HG03457 (cell line): ENCODE measurements around the gene FBXW11.

Experiments
- ATAC-seq: cut with Tn5 transposase; IDR thresholded peaks from one replicate; pipeline ENCODE4 v1.9.1; 2021; ENCODE audit warnings: moderate number of reproducible peaks; ENCODE audit not compliant: unreplicated experiment

The FBXW11 gene

GRCh38 chr5:171872666-171873065, 133.8 kb downstream of the FBXW11 start:
- no peak for ATAC-seq

- no peak for ATAC-seq
Measured at GRCh38 chr5:171871711-171872110, 134.7 kb downstream of the FBXW11 start.

GRCh38 chr5:171869956-171870355, 136.5 kb downstream of the FBXW11 start:
- no peak for ATAC-seq

GRCh38 chr5:171868236-171868635, 138.2 kb downstream of the FBXW11 start:
- ATAC-seq = no peak

GRCh38 chr5:171867786-171868185, 138.7 kb downstream of the FBXW11 start:
- no peak for ATAC-seq

- ATAC-seq = no peak
Measured at GRCh38 chr5:171865471-171865870, 141.0 kb downstream of the FBXW11 start.

GRCh38 chr5:171863935-171864334, 142.5 kb downstream of the FBXW11 start:
- no peak for ATAC-seq

- ATAC-seq = no peak
Measured at GRCh38 chr5:171862624-171863023, 143.8 kb downstream of the FBXW11 start.

- ATAC-seq = no peak
Measured at GRCh38 chr5:171861381-171861780, 145.1 kb downstream of the FBXW11 start.

GRCh38 chr5:171858303-171858702, 148.1 kb downstream of the FBXW11 start:
- ATAC-seq = no peak

GRCh38 chr5:171857489-171857876, 149.0 kb downstream of the FBXW11 start:
- no peak for ATAC-seq

GRCh38 chr5:171855798-171856763, 150.4 kb downstream of the FBXW11 start:
- no peak for ATAC-seq

GRCh38 chr5:171855265-171855664, 151.2 kb downstream of the FBXW11 start:
- ATAC-seq = no peak

GRCh38 chr5:171852255-171852681, 154.2 kb downstream of the FBXW11 start:
- ATAC-seq = no peak

- ATAC-seq = no peak
Measured at GRCh38 chr5:171851251-171851650, 155.2 kb downstream of the FBXW11 start.

GRCh38 chr5:171850324-171850947, 156.0 kb downstream of the FBXW11 start:
- ATAC-seq = no peak

- ATAC-seq = no peak
Measured at GRCh38 chr5:171849585-171850323, 156.7 kb downstream of the FBXW11 start.

- ATAC-seq = no peak
Measured at GRCh38 chr5:171848911-171849520, 157.4 kb downstream of the FBXW11 start.

- ATAC-seq = no peak
Measured at GRCh38 chr5:171848486-171848885, 158.0 kb downstream of the FBXW11 start.

- no peak for ATAC-seq
Measured at GRCh38 chr5:171848006-171848405, 158.4 kb downstream of the FBXW11 start.

- no peak for ATAC-seq
Measured at GRCh38 chr5:171847026-171847425, 159.4 kb downstream of the FBXW11 start.
